Breast epithelium (tissue), 4 donors: ENCODE results near the gene SPTBN1. TPM values are rescaled to one million over a fixed set of nuclear protein-coding genes. Genes with fewer than 3 reads are reported as not detected.

Experiments used
- DNase-seq, 2 donors: peaks; one replicate each; pipeline ENCODE4 v3.0.0-alpha.2; 2019; ENCODE audit warnings: low spot score in 2 of 2
- H3K27ac ChIP-seq, 2 donors: fragments of 200-600 bp; sonication (generic) in 1 of 2; one replicate each; pipeline ENCODE4 v1.5.1; 2016 to 2019; ENCODE audit warnings: mild to moderate bottlenecking in 1 of 2
- H3K27me3 ChIP-seq, 2 donors: fragments of 200-600 bp; sonication (generic) in 1 of 2; one replicate each; pipeline versions ENCODE4 v1.5.1 to v1.6.0; 2017 to 2019; ENCODE audit warnings: control low read depth in 1 of 2, mild to moderate bottlenecking in 1 of 2
- H3K36me3 ChIP-seq: fragments of 200-600 bp; one replicate; pipeline ENCODE4 v1.5.1; 2019
- H3K4me1 ChIP-seq, 2 donors: fragments of 200-600 bp; sonication (generic); one replicate each; pipeline ENCODE4 v1.5.1; 2016 to 2019; ENCODE audit warnings: control low read depth in 1 of 2
- H3K4me3 ChIP-seq, 3 donors: fragments of 200-600 bp; sonication (generic); 1 replicate in 2 of 3; 2 replicates in 1 of 3; pipeline ENCODE4 v1.5.1; 2016 to 2019; ENCODE audit warnings: mild to moderate bottlenecking in 3 of 3, moderate library complexity in 2 of 3
- H3K9me3 ChIP-seq, 2 donors: fragments of 200-600 bp; sonication (generic) in 1 of 2; one replicate each; pipeline ENCODE4 v1.5.1; 2016 to 2019; ENCODE audit warnings: control low read depth in 1 of 2
- POLR2A ChIP-seq: fragments of 450-650 bp; IDR thresholded peaks from one replicate; pipeline ENCODE4 v1.6.1; 2016; ENCODE audit warnings: antibody characterized with exemption, mild to moderate bottlenecking, moderate library complexity
- POLR2AphosphoS5 ChIP-seq, 3 donors: sonication (generic); formaldehyde crosslinking; IDR thresholded peaks; one replicate each; pipeline ENCODE4 v1.6.1; 2017; ENCODE audit warnings: antibody characterized with exemption in 3 of 3
- intact Hi-C: fragments of 100-400 bp; cut with DNase I; formaldehyde crosslinking; loops from one replicate; pipeline ENCODE4 v1.15.1; 2023; ENCODE audit warnings: low total_unique reads
- total RNA-seq, 3 donors: library from RNA; depleted of rRNA; stranded (reverse); fragments of >200 nt; gene quantifications; one replicate each; pipeline ENCODE4 v1.1.0, GENCODE V29; 2016
- TF ChIP-seq, protein P1 (sequence below), 3 donors: fragments of 450-650 bp; IDR thresholded peaks; one replicate each; pipeline ENCODE4 v1.5.1; 2016 to 2017; ENCODE audit warnings: antibody characterized with exemption in 3 of 3, mild to moderate bottlenecking in 3 of 3, moderate library complexity in 3 of 3

The SPTBN1 gene
- total RNA-seq, 3 donors from 2014 or later: 223 to 1,216 (median 273) TPM

DNA sequence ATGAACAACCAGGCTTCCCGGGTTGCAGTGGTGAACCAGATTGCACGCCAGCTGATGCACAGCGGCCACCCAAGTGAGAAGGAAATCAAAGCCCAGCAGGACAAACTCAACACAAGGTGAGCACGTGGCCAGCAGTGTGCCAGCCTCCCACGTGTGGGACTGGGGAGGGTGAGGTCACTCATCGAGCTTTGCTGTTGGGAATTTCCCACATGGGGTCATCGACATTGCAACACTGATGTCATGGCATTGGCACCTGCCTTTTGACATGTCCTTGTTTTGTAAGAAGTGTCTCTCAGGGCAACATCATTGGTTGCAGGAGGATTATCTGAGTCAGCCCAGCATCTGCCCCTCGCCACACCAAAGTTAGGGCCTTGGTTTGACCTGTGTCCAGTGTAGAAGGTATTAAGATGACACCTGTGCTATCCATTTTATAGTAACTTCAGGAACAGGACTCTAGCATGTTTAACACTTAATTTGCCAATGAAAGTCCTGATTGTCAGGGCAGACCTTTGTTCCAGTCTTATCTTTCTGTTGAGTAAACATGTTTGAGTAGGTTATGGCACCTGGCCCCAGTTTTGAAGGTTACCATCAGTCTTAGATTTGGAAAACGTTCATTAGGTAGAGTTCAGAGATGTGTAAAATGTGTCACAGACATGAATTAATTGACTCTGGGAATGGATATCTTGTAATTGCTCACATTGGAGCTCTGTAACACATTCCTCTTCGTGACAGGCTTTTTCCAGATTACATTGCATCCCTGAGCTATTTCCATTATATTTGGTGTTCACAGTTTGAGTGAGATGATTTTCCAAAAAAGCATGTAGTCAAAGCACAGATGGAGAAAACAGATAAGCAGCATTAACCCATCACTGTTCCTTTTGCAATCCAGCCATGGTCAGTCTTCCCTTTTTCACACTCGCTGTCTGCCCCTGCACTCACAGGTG, 174.1 kb downstream of the SPTBN1 start:
- DNase-seq: no peak
- TF ChIP-seq POLR2A (no peak), POLR2AphosphoS5 (IDR thresholded peaks at IDR 0.05) (peak in 2 of 3 donors; percentile 30 to 57)
- no peak overlapping the region for H3K27ac ChIP-seq

DNA sequence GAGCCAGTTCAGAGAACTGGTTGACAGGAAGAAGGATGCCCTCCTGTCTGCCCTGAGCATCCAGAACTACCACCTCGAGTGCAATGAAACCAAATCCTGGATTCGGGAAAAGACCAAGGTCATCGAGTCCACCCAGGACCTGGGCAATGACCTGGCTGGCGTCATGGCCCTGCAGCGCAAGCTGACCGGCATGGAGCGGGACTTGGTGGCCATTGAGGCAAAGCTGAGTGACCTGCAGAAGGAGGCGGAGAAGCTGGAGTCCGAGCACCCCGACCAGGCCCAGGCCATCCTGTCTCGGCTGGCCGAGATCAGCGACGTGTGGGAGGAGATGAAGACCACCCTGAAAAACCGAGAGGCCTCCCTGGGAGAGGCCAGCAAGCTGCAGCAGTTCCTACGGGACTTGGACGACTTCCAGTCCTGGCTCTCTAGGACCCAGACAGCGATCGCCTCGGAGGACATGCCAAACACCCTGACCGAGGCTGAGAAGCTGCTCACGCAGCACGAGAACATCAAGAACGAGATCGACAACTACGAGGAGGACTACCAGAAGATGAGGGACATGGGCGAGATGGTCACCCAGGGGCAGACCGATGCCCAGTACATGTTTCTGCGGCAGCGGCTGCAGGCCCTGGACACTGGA, 174.9 kb downstream of the SPTBN1 start:
- no peak overlapping the region for H3K27ac ChIP-seq

More for the DNA sequence above, 174.1 kb downstream of the SPTBN1 start:
- no peaks in the 10 kb centered on the region for H3K9me3 ChIP-seq
- no peaks in the 10 kb centered on the region for H3K27me3 ChIP-seq
- intact Hi-C loops: no loop called here
- no peaks in the 10 kb centered on the region for H3K4me1 ChIP-seq
- H3K4me3 ChIP-seq: no peak overlapping the region
- peaks cover 15% of the 10 kb centered on the region for H3K36me3 ChIP-seq

DNA sequence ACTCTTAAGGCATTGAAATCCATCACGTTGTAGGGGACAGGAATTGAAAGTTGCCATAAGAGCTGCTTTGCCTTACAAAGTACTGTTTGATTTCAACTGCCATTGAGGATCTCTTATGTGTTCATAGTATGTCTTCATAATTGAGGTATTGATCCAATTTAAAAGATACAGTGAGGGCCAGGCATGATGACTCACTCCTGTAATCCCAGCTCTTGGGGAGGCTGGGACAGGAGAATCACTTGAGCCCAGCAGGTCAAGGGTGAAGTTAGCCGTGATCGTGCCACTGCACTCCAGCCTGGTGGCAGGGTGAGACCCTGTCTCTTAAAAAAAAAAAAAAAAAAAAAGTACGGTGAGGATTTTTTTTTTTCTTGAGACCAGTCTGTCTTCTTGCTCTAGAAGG, 175.6 kb downstream of the SPTBN1 start:
- peaks cover 15% of the 10 kb centered on the region for H3K36me3 ChIP-seq
- no peaks in the 10 kb centered on the region for H3K27me3 ChIP-seq
- no peak overlapping the region for H3K27ac ChIP-seq
- no peaks in the 10 kb centered on the region for H3K9me3 ChIP-seq
- intact Hi-C loops: no loop called here
- H3K4me1 ChIP-seq: no peaks in the 10 kb centered on the region
- H3K4me3 ChIP-seq: no peak overlapping the region
- TF ChIP-seq POLR2A (no peak), POLR2AphosphoS5 (IDR thresholded peaks at IDR 0.05) (no peak)
- TF ChIP-seq, protein P1, sequence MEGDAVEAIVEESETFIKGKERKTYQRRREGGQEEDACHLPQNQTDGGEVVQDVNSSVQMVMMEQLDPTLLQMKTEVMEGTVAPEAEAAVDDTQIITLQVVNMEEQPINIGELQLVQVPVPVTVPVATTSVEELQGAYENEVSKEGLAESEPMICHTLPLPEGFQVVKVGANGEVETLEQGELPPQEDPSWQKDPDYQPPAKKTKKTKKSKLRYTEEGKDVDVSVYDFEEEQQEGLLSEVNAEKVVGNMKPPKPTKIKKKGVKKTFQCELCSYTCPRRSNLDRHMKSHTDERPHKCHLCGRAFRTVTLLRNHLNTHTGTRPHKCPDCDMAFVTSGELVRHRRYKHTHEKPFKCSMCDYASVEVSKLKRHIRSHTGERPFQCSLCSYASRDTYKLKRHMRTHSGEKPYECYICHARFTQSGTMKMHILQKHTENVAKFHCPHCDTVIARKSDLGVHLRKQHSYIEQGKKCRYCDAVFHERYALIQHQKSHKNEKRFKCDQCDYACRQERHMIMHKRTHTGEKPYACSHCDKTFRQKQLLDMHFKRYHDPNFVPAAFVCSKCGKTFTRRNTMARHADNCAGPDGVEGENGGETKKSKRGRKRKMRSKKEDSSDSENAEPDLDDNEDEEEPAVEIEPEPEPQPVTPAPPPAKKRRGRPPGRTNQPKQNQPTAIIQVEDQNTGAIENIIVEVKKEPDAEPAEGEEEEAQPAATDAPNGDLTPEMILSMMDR (IDR thresholded peaks at IDR 0.05): no peak
- no peak for DNase-seq

More for the DNA sequence above, 174.9 kb downstream of the SPTBN1 start:
- peaks cover 15% of the 10 kb centered on the region for H3K36me3 ChIP-seq
- no peak for DNase-seq
- H3K4me1 ChIP-seq: no peaks in the 10 kb centered on the region
- no peaks in the 10 kb centered on the region for H3K27me3 ChIP-seq
- H3K9me3 ChIP-seq: no peaks in the 10 kb centered on the region
- no peak overlapping the region for H3K4me3 ChIP-seq
- intact Hi-C loops: no loop called here
- TF ChIP-seq, protein P1 (IDR thresholded peaks at IDR 0.05): no peak
- TF ChIP-seq POLR2AphosphoS5 (IDR thresholded peaks at IDR 0.05): no peak
- no peak for TF ChIP-seq POLR2A

DNA sequence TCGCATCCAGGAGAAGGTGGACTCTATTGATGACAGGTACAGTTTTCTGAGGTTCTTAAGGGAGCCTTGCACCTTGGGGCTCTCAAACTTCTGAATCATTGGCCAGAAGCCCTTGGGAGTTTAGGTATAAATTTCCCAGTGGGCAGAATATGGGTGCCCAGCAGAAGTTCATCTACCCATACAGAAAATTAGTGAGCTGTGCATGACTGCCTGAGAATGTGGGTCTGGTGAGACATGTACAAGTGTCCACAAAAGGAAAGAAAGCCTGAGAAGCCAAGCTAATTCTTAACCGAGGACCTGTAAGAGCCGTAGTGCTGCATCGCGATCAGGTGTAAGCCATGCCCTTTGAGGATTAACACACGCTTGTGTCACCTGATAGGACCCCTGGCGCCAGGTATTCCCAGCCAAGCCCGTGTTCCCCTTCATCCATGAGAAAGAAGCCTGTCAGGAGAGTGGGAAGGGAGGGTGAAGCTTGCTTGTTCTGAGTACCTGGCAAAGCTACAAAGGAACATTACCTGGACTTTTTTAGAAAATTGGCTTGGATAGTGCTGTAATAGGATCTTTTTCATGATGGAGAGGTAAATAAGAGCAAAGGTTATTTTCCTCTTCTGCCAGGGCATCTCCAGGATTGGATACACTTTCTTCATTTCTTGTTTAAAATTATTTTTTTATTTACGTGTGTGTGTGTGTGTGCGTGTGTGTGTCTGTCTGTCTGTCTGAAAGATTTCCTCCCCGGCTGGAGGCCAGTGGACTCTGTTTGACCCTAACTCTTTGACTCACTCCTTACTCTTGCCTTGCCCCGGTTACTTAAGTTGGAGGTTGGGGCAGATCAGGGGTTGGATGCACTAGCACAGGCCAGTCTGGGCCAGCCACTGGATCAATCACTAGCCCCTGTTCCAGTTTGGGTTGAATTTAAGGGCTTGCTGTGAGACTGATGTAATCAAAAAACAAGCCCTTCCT, 176.9 kb downstream of the SPTBN1 start:
- intact Hi-C loops: no loop called here
- Histone ChIP-seq H3K4me3 (no peak overlapping the region), H3K27ac (peak overlapping the region; percentile 46 to 60), H3K4me1 (no peaks in the 10 kb centered on the region), H3K9me3 (no peaks in the 10 kb centered on the region), H3K36me3 (peaks cover 15% of the 10 kb centered on the region), H3K27me3 (no peaks in the 10 kb centered on the region)
- no peak for TF ChIP-seq POLR2A
- no peak for TF ChIP-seq POLR2AphosphoS5 (IDR thresholded peaks at IDR 0.05)
- DNase-seq: no peak

DNA sequence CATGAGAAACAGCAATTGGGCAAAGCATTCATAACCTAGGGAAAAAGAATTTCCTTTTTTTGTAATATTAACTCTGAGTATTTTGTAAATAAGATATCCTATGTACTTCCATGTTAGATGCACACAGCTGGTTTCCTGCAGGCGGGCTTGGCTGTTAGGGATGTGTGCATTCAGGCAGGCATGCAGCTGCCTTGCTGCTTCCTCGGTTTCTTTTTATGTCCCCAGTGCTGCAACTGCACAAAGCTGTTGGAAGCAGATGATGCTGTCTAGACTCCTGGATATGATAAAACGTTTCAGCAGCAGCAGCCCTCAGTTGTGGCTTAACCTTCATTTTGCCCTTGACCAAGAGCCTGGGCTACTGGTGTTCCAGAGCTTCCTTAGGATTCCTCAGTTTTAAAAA, 177.9 kb downstream of the SPTBN1 start:
- H3K4me3 ChIP-seq: no peak overlapping the region
- no peak for DNase-seq
- H3K36me3 ChIP-seq: peaks cover 7% of the 10 kb centered on the region
- no peaks in the 10 kb centered on the region for H3K27me3 ChIP-seq
- intact Hi-C loops: no loop called here
- H3K27ac ChIP-seq: peak overlapping the region; percentile 69 to 82
- TF ChIP-seq, protein P1 (IDR thresholded peaks at IDR 0.05): no peak
- TF ChIP-seq POLR2A: no peak
- TF ChIP-seq POLR2AphosphoS5 (IDR thresholded peaks at IDR 0.05): no peak
- no peaks in the 10 kb centered on the region for H3K4me1 ChIP-seq
- H3K9me3 ChIP-seq: no peaks in the 10 kb centered on the region
